Liver (tissue), 9 donors: ENCODE results near the gene ID4. TPM values are rescaled to one million over a fixed set of nuclear protein-coding genes. Genes with fewer than 3 reads are reported as not detected.

Experiments
- DNase-seq: peaks from one replicate; pipeline ENCODE4 v3.0.0-alpha.2; 2017; ENCODE audit warnings: low spot score
- H3K27ac ChIP-seq, 2 donors: one replicate each; pipeline ENCODE4 v1.7.0; 2013; ENCODE audit warnings: inconsistent platforms in 2 of 2, low read length in 2 of 2, control low read depth in 1 of 2, low read depth in 1 of 2, mild to moderate bottlenecking in 1 of 2
- H3K27me3 ChIP-seq, 4 donors: one replicate each; pipeline versions ENCODE4 v1.6.1 to v1.7.0; 2013; ENCODE audit warnings: low read length in 3 of 4, inconsistent platforms in 1 of 4, mild to moderate bottlenecking in 1 of 4, moderate library complexity in 1 of 4; ENCODE audit not compliant: control insufficient read depth in 4 of 4, insufficient read depth in 4 of 4
- H3K36me3 ChIP-seq, 4 donors: one replicate each; pipeline versions ENCODE4 v1.6.1 to v1.7.0; 2013; ENCODE audit warnings: low read length in 3 of 4, mild to moderate bottlenecking in 3 of 4, low read depth in 1 of 4, moderate library complexity in 1 of 4; ENCODE audit not compliant: control insufficient read depth in 4 of 4, insufficient read depth in 3 of 4
- H3K4me1 ChIP-seq, 4 donors: one replicate each; pipeline versions ENCODE4 v1.6.1 to v1.7.0; 2013; ENCODE audit warnings: low read length in 3 of 4, mild to moderate bottlenecking in 3 of 4, moderate library complexity in 1 of 4; ENCODE audit not compliant: control insufficient read depth in 4 of 4, insufficient read depth in 4 of 4
- H3K4me3 ChIP-seq, 3 donors: one replicate each; pipeline versions ENCODE4 v1.6.1 to v1.7.0; 2013; ENCODE audit warnings: low read length in 3 of 3, control low read depth in 1 of 3, low read depth in 1 of 3, mild to moderate bottlenecking in 1 of 3
- H3K9ac ChIP-seq, 2 donors: one replicate each; pipeline ENCODE4 v1.7.0; 2013; ENCODE audit warnings: low read length in 2 of 2, mild to moderate bottlenecking in 2 of 2, moderate library complexity in 2 of 2, control low read depth in 1 of 2, low read depth in 1 of 2
- H3K9me3 ChIP-seq, 4 donors: one replicate each; pipeline versions ENCODE4 v1.6.1 to v1.7.0; 2013; ENCODE audit warnings: low read length in 3 of 4; ENCODE audit not compliant: control insufficient read depth in 4 of 4
- ATF3 ChIP-seq: IDR thresholded peaks from 2 replicates; pipeline ENCODE4 v1.6.1; 2016; ENCODE audit warnings: antibody characterized with exemption
- CTCF ChIP-seq: fragments of 150-350 bp; IDR thresholded peaks from 2 replicates; pipeline ENCODE4 v1.5.1; 2017; ENCODE audit warnings: improper control_type of control experiment, low read depth, low read length; ENCODE audit not compliant: missing input control
- EGR1 ChIP-seq, 2 donors: IDR thresholded peaks; 2 replicates each; pipeline ENCODE4 v1.6.1; 2016 to 2018; ENCODE audit warnings: antibody characterized with exemption in 2 of 2, low read depth in 2 of 2
- FOXA1 ChIP-seq: IDR thresholded peaks from 2 replicates; pipeline ENCODE4 v1.6.1; 2016; ENCODE audit warnings: antibody characterized with exemption
- FOXA2 ChIP-seq: IDR thresholded peaks from 2 replicates; pipeline ENCODE4 v1.6.1; 2016; ENCODE audit warnings: antibody characterized with exemption
- GABPA ChIP-seq, 2 donors: IDR thresholded peaks in 1 of 2; conservative IDR thresholded peaks in 1 of 2; 2 replicates each; pipeline ENCODE4 v1.6.1; 2016; ENCODE audit warnings: antibody characterized with exemption in 2 of 2, mild to moderate bottlenecking in 1 of 2, moderate library complexity in 1 of 2
- HNF4A ChIP-seq, 2 donors: conservative IDR thresholded peaks; 2 replicates each; pipeline ENCODE4 v1.6.1; 2016; ENCODE audit warnings: antibody characterized with exemption in 2 of 2, mild to moderate bottlenecking in 2 of 2
- HNF4G ChIP-seq: IDR thresholded peaks from 2 replicates; pipeline ENCODE4 v1.6.1; 2016; ENCODE audit warnings: antibody characterized with exemption
- JUND ChIP-seq, 2 donors: IDR thresholded peaks; 2 replicates each; pipeline ENCODE4 v1.6.1; 2016; ENCODE audit warnings: antibody characterized with exemption in 2 of 2
- MAX ChIP-seq: IDR thresholded peaks from 2 replicates; pipeline ENCODE4 v1.6.1; 2016; ENCODE audit warnings: antibody characterized with exemption
- NR2F2 ChIP-seq: IDR thresholded peaks from 2 replicates; pipeline ENCODE4 v1.6.1; 2016; ENCODE audit warnings: antibody characterized with exemption
- RAD21 ChIP-seq, 2 donors: IDR thresholded peaks; 2 replicates each; pipeline ENCODE4 v1.6.1; 2016; ENCODE audit warnings: antibody characterized with exemption in 2 of 2, mild to moderate bottlenecking in 2 of 2
- REST ChIP-seq: IDR thresholded peaks from 2 replicates; pipeline ENCODE4 v1.6.1; 2016; ENCODE audit warnings: antibody characterized with exemption, mild to moderate bottlenecking
- RXRA ChIP-seq, 2 donors: IDR thresholded peaks; 2 replicates each; pipeline ENCODE4 v1.6.1; 2017 to 2018; ENCODE audit warnings: antibody characterized with exemption in 2 of 2, mild to moderate bottlenecking in 1 of 2
- SP1 ChIP-seq: IDR thresholded peaks from 2 replicates; pipeline ENCODE4 v1.6.1; 2018; ENCODE audit warnings: antibody characterized with exemption, mild to moderate bottlenecking
- TAF1 ChIP-seq: conservative IDR thresholded peaks from 2 replicates; pipeline ENCODE4 v1.6.1; 2016; ENCODE audit warnings: antibody characterized with exemption, mild to moderate bottlenecking
- YY1 ChIP-seq: IDR thresholded peaks from 2 replicates; pipeline ENCODE4 v1.6.1; 2016; ENCODE audit warnings: antibody characterized with exemption, mild to moderate bottlenecking
- ZBTB33 ChIP-seq: IDR thresholded peaks from 2 replicates; pipeline ENCODE4 v1.6.1; 2016; ENCODE audit warnings: antibody characterized with exemption
- WGBS: extraction: QIAGEN DNeasy Blood & Tissue Kit; methylation state at CpG from one replicate; pipeline ENCODE4 v1.1.7; 2013; 5-methylcytosine and 5-hydroxymethylcytosine counted together
- polyA plus RNA-seq, 2 donors: library from polyadenylated mRNA; stranded (reverse) in 1 of 2; unstranded in 1 of 2; fragments of 200-250 nt in 1 of 2; fragments of >200 nt in 1 of 2; fragmentation: Nextera tagmentation in 1 of 2; extraction: Ambion mirVana in 1 of 2; gene quantifications; one replicate each; pipeline versions ENCODE4 v1.2.1 to v1.2.3, GENCODE V29; 2013 to 2015
- total RNA-seq, 2 donors: library from RNA; depleted of rRNA; stranded (reverse); fragments of >200 nt; gene quantifications; one replicate each; pipeline ENCODE4 v1.2.3, GENCODE V29; 2014
- donor health status: healthy.
- donor health status: healthy.
- donor health status: healthy.
- donor health status: healthy.
- donor health status: healthy.

ID4 gene
- total and polyA plus RNA-seq, 4 donors, result 0.38 to 3.7 (median 1.2) TPM

- H3K9me3 ChIP-seq, result no peaks in the 10 kb centered on the region
- TF ChIP-seq JUND (IDR thresholded peaks at IDR 0.05), result no peak
- no peak for TF ChIP-seq ATF3
- no peak for TF ChIP-seq HNF4G
- no peak for TF ChIP-seq NR2F2
- no peak for TF ChIP-seq TAF1
- TF ChIP-seq SP1, result no peak
- no peak for TF ChIP-seq GABPA (IDR thresholded peaks at IDR 0.05 in 1 of 2, conservative IDR thresholded peaks at IDR 0.05 in 1 of 2)
- no peak for TF ChIP-seq MAX
- no peak for TF ChIP-seq EGR1 (IDR thresholded peaks at IDR 0.05; ENCODE audit: low read depth in 2 of 2)
- no peak for TF ChIP-seq CTCF
- no peak for TF ChIP-seq FOXA2
- TF ChIP-seq FOXA1, result no peak
- TF ChIP-seq RXRA (IDR thresholded peaks at IDR 0.05), result no peak
- TF ChIP-seq YY1, result no peak
- TF ChIP-seq REST, result no peak
- TF ChIP-seq RAD21 (IDR thresholded peaks at IDR 0.05), result no peak
- no peak for TF ChIP-seq ZBTB33
- no peak for TF ChIP-seq HNF4A (conservative IDR thresholded peaks at IDR 0.05)
- no peak overlapping the region for H3K4me3 ChIP-seq
- H3K4me1 ChIP-seq, result no peaks in the 10 kb centered on the region
- H3K9ac ChIP-seq, result no peak overlapping the region
- no peak for DNase-seq
- peaks cover 0 to 7% (median 0%) of the 10 kb centered on the region in 4 donors for H3K27me3 ChIP-seq
- H3K27ac ChIP-seq, result no peak overlapping the region
- no peaks in the 10 kb centered on the region for H3K36me3 ChIP-seq
- WGBS, result 89% methylated on average over 3 of the region's 3 CpGs
Observed at GRCh38 chr6:19857139-19857538, 20.0 kb downstream of the ID4 start.
